Tibial nerve (tissue), 4 donors: ENCODE results near the gene NR1D1. TPM values are rescaled to one million over a fixed set of nuclear protein-coding genes. Genes with fewer than 3 reads are reported as not detected.

Experiments
- DNase-seq, 2 donors: peaks; one replicate each; pipeline ENCODE4 v3.0.0-alpha.2; 2019; ENCODE audit warnings: low spot score in 2 of 2
- H3K27ac ChIP-seq, 4 donors: fragments of 200-600 bp; sonication (generic) in 3 of 4; one replicate each; pipeline ENCODE4 v1.5.1; 2017 to 2019; ENCODE audit warnings: mild to moderate bottlenecking in 1 of 4
- H3K27me3 ChIP-seq, 2 donors: fragments of 200-600 bp; sonication (generic) in 1 of 2; one replicate each; pipeline versions ENCODE4 v1.5.1 to v1.6.0; 2017 to 2019
- H3K36me3 ChIP-seq, 3 donors: fragments of 200-600 bp; sonication (generic); one replicate each; pipeline ENCODE4 v1.5.1; 2018 to 2019
- H3K4me1 ChIP-seq, 4 donors: fragments of 200-600 bp; sonication (generic) in 3 of 4; one replicate each; pipeline ENCODE4 v1.5.1; 2017 to 2019
- H3K4me3 ChIP-seq, 4 donors: fragments of 200-600 bp; sonication (generic) in 3 of 4; one replicate each; pipeline ENCODE4 v1.5.1; 2017 to 2019; ENCODE audit warnings: mild to moderate bottlenecking in 1 of 4, moderate library complexity in 1 of 4
- H3K9me3 ChIP-seq, 4 donors: fragments of 200-600 bp; sonication (generic) in 3 of 4; one replicate each; pipeline ENCODE4 v1.5.1; 2017 to 2019
- CTCF ChIP-seq, 5 experiments: fragments of 200-600 bp in 3 of 5; fragments of 450-650 bp in 2 of 5; sonication (generic) in 3 of 5; IDR thresholded peaks; one replicate each; pipeline ENCODE4 v1.5.1; 2016 to 2019; ENCODE audit warnings: antibody characterized with exemption in 5 of 5, mild to moderate bottlenecking in 3 of 5, moderate library complexity in 2 of 5
- EP300 ChIP-seq, 2 donors: sonication (generic); formaldehyde crosslinking; IDR thresholded peaks; one replicate each; pipeline ENCODE4 v1.6.1; 2017; ENCODE audit warnings: antibody characterized with exemption in 2 of 2, mild to moderate bottlenecking in 1 of 2
- POLR2A ChIP-seq, 2 donors: fragments of 450-650 bp; IDR thresholded peaks; one replicate each; pipeline ENCODE4 v1.6.1; 2017; ENCODE audit warnings: antibody characterized with exemption in 2 of 2, mild to moderate bottlenecking in 2 of 2, moderate library complexity in 2 of 2
- WGBS, 2 donors: methylation state at CpG; one replicate each; pipeline ENCODE4 v1.1.5; 2018; 5-methylcytosine and 5-hydroxymethylcytosine counted together
- total RNA-seq, 4 donors: library from RNA; depleted of rRNA; stranded (reverse); fragments of >200 nt; gene quantifications; one replicate each; pipeline ENCODE4 v1.1.0, GENCODE V29; 2016

NR1D1 gene
- total RNA-seq, 4 donors from 2014 or later = 16.8 to 48.2 (median 21.0) TPM

GRCh38 chr17:40069751-40070708 lies 30.4 kb downstream of the NR1D1 start:
- H3K4me1 ChIP-seq = peaks cover 7 to 99% (median 94%) of the 10 kb centered on the region in 4 donors
- DNase-seq = peak in 1 of 2 donors; percentile 50
- H3K9me3 ChIP-seq = no peaks in the 10 kb centered on the region
- 18 to 24% methylated on average over 11 to 14 of the region's 14 CpGs for WGBS, 2 donors
- peak overlapping the region; percentile 94 to 98 (median 96) for H3K27ac ChIP-seq
- TF ChIP-seq CTCF (IDR thresholded peaks at IDR 0.05) (peak in 4 of 5 experiments; percentile 18 to 41 (median 30)), POLR2A (IDR thresholded peaks at IDR 0.05) (no peak), EP300 (IDR thresholded peaks at IDR 0.05) (no peak)
- H3K36me3 ChIP-seq = peaks cover 0 to 7% (median 0%) of the 10 kb centered on the region in 3 donors
- H3K4me3 ChIP-seq = peak overlapping the region; percentile 9 to 42 (median 28)
- H3K27me3 ChIP-seq = no peaks in the 10 kb centered on the region

- H3K4me3 ChIP-seq = peak overlapping the region; percentile 9 to 42 (median 38)
- H3K36me3 ChIP-seq = peaks cover 0 to 1% (median 0%) of the 10 kb centered on the region in 3 donors
- H3K4me1 ChIP-seq = peaks cover 7 to 99% (median 94%) of the 10 kb centered on the region in 4 donors
- 2 to 3% methylated on average over 14 of the region's 14 CpGs for WGBS, 2 donors
- TF ChIP-seq EP300 (IDR thresholded peaks at IDR 0.05) (peak in 1 of 2 donors; percentile 94), CTCF (IDR thresholded peaks at IDR 0.05) (peak in 2 of 5 experiments; percentile 23 to 39), POLR2A (IDR thresholded peaks at IDR 0.05) (peak; percentile 32 to 61)
- DNase-seq = peak; percentile 93 to 94
- no peaks in the 10 kb centered on the region for H3K27me3 ChIP-seq
- no peaks in the 10 kb centered on the region for H3K9me3 ChIP-seq
- peak overlapping the region; percentile 94 to 98 (median 96) for H3K27ac ChIP-seq
Observed at GRCh38 chr17:40068917-40069750, 31.3 kb downstream of the NR1D1 start.

GRCh38 chr17:40068584-40068916 lies 31.8 kb downstream of the NR1D1 start:
- Histone ChIP-seq H3K27me3 (no peaks in the 10 kb centered on the region), H3K27ac (peak overlapping the region; percentile 94 to 98 (median 96)), H3K36me3 (no peaks in the 10 kb centered on the region), H3K4me3 (peak overlapping the region; percentile 3 to 42 (median 27)), H3K4me1 (peaks cover 7 to 97% (median 93%) of the 10 kb centered on the region in 4 donors), H3K9me3 (no peaks in the 10 kb centered on the region)
- TF ChIP-seq POLR2A (IDR thresholded peaks at IDR 0.05) = no peak
- TF ChIP-seq EP300 (IDR thresholded peaks at IDR 0.05) = no peak
- no peak for TF ChIP-seq CTCF (IDR thresholded peaks at IDR 0.05)
- no peak for DNase-seq
- 3% methylated on average over 5 of the region's 5 CpGs for WGBS, 2 donors

- peak overlapping the region; percentile 94 to 98 (median 96) for H3K27ac ChIP-seq
- peaks cover 7 to 94% (median 89%) of the 10 kb centered on the region in 4 donors for H3K4me1 ChIP-seq
- no peaks in the 10 kb centered on the region for H3K27me3 ChIP-seq
- H3K36me3 ChIP-seq = peaks cover 0 to under 1% (median 0%) of the 10 kb centered on the region in 3 donors
- DNase-seq = peak in 1 of 2 donors; percentile 21
- peak overlapping the region; percentile 3 to 42 (median 27) for H3K4me3 ChIP-seq
- WGBS, 2 donors = 17 to 21% methylated on average over 4 of the region's 4 CpGs
- no peaks in the 10 kb centered on the region for H3K9me3 ChIP-seq
- no peak for TF ChIP-seq EP300 (IDR thresholded peaks at IDR 0.05)
- TF ChIP-seq POLR2A (IDR thresholded peaks at IDR 0.05) = no peak
- TF ChIP-seq CTCF (IDR thresholded peaks at IDR 0.05) = no peak
Observed at GRCh38 chr17:40068129-40068581, 32.2 kb downstream of the NR1D1 start.
